HG02798 (cell line): Measurements from ENCODE around the gene CLCN4.

ENCODE experiments used
- ATAC-seq: cut with Tn5 transposase; IDR thresholded peaks from one replicate; pipeline ENCODE4 v1.9.1; 2021; ENCODE audit warnings: mild to moderate bottlenecking; ENCODE audit not compliant: unreplicated experiment, poor library complexity

Gene CLCN4

GRCh38 chrX:10233173-10233572 is 76.4 kb downstream of the CLCN4 start:
- no peak for ATAC-seq

DNA sequence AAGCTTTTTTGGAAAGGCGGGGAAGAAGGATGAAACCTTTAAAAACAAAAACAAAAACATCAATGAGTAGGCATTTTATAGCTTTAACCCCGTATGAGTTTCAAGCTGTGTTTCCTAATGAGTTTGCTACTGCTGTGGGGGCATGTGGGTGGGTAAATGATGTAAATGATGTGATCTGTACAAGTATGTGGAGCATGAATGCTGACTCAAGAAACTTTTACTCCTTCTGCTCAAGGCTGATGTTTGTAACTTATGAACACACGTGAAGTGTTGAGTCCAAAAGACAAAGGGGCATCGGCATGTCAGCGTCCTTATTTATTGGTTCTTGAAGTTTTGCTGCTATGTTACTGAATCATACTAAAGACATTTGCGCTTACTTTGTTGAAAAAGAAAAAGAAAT is 76.9 kb downstream of the CLCN4 start:
- no peak for ATAC-seq

- no peak for ATAC-seq
Measured at GRCh38 chrX:10235851-10236250, 79.1 kb downstream of the CLCN4 start.

DNA sequence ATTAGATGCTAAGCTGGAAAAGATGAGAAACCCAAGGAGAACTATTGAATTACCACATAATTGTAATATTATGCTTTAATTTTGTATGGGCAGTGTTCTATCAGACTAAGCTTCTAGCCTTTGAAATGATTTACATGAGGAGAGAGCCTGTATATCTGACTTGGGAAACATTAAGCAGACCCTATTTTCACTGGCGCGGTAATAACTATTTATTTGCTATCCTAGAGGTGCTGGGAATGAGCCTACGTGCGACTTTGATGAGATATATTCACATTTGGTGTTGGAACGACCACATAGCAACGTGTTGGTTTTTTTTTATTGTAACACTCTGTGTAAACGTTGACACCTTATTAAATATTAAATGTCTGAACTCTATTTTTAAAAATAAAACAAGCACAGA is 80.5 kb downstream of the CLCN4 start:
- ATAC-seq: no peak

DNA sequence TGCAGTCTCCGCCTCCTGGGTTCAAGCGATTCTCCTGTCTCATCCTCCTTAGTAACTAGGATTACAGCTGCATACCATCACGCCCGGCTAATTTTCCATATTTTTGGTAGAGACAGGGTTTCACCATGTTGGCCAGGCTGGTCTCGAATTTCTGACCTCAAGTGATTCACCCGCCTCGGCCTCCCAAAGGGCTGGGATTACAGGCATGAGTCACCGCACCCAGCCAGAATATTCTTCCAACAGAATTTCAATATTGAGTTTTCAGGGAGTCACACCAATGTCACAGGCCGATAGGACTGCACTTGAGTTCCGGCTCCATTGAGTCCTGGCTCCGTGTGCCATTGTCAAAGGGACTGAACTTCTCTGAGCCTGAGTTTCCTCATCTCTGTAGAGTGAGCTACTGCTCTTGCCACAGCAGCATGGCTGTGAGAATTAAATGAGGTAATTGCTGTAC is 82.9 kb downstream of the CLCN4 start:
- ATAC-seq: no peak

GRCh38 chrX:10240918-10241317 is 84.1 kb downstream of the CLCN4 start:
- peak; percentile 34 for ATAC-seq

DNA sequence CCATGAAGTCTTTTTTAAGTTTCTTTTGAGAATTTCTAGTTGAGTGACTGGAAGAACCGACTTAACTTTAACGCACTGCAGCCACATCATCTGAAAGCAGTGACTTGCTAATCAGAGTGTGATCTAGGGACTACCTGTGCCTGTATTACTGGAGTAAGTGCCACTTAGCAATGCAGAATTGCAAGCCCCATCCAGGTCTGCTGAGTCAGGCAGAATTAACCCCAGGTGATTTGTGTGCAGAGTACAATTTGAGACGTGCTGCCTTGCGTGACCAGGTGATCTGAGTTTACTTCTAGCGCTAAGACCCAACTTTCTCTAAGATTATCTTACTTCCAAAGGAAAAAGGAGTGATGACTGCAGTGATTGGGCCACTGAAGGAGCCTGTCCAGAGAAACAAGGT is 85.3 kb downstream of the CLCN4 start:
- no peak for ATAC-seq

GRCh38 chrX:10243106-10243505 is 86.3 kb downstream of the CLCN4 start:
- no peak for ATAC-seq

GRCh38 chrX:10244915-10245622 is 88.3 kb downstream of the CLCN4 start:
- ATAC-seq: no peak

DNA sequence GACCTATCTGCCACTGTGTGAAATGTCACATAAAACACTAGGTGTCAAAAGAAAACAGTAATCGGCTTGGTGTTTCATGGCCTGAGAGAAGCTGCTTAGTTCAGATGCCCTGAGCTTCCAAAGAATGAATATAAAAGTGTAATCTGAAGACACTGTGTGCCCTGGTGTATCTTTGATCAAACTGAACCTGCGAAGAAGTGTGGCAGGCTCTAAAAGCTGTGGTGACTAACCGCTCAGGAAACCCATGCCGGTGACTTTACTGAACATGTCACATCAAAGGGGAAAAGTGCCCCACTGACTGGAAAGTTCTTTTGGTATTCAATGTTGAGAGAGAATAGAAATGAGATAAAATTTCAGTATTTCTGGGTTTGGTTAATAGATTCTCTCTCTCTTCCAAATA is 89.1 kb downstream of the CLCN4 start:
- no peak for ATAC-seq

DNA sequence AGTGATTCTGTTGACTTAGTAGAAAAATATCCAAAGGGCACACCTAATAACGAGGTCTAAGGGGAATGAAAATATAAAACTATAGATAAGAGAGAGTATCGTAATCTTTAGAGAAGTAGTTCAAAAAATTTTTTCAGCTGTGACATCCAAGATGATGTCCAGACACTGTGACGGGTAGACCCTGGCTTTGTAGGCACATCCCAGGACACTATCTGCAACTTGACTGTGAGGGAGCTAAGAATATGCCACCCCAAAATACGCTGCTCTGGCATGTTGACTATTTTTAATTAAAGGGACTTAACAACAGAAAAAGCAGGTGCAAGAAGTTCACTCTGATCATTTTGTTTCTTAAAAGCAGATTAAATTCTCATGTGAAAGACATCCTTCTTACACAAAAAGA is 89.5 kb downstream of the CLCN4 start:
- ATAC-seq: no peak

DNA sequence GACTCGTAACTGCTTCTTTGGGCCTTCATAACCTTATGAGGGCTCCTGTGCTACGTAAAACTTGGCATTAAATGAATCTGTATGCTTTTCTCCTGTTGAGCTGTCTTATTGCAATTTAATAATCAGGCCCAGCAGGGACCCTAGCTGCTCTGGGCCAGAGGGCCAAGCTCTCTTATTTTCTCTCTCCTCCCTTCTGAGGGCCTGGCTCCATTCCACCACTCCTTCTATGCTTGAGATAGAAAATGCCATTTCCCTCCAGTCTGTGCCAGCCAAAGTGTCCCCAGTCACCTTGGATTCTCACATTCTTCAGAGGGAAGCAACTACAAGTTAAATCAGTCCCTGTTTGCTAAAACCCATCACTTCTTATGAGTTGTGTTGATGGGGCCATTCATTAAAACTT is 90.1 kb downstream of the CLCN4 start:
- ATAC-seq: no peak

- ATAC-seq: no peak
Measured at GRCh38 chrX:10254739-10255138, 98.0 kb downstream of the CLCN4 start.

GRCh38 chrX:10259716-10260115 is 102.9 kb downstream of the CLCN4 start:
- ATAC-seq: no peak

- ATAC-seq: no peak
Measured at GRCh38 chrX:10265775-10266174, 109.0 kb downstream of the CLCN4 start.

GRCh38 chrX:10278716-10279115 is 121.9 kb downstream of the CLCN4 start:
- no peak for ATAC-seq

DNA sequence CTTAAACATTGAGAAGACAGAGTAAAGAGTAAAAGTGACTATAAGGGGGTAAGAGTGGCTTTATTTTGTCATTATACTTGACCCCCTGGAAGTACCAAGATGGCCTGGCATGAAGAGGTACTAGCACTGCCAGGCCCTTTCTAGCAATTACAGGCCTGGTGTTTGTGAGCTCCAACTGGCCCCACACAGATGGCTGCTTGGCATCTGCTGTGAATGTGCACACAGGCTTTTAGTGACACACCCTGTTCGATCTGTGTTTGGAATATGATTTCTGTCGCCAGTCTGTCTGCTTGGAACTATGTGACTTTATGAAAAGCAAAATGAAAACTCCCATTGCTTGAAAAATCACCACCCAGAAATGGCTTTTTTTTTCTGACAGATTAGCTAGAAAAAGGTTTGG is 123.3 kb downstream of the CLCN4 start:
- ATAC-seq: no peak

DNA sequence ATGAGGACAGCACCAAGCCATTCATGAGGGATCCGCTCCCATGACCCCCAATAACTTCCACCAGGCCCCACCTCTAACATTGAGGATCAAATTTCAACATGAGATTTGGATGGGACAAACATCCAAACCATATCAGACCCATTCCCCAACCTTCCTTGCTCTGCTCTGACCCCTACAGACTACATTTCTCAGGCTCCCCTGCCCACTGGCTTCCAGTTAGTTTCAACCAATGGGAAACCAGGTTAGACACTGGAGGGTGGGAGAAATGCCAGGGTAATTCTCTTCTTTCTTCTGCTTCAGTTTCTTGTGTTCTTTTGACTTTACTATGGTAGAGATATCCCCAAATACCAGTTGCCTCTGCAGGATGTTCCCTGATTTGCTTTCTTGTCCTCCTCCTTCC is 125.7 kb downstream of the CLCN4 start:
- ATAC-seq: no peak

GRCh38 chrX:10286195-10286594 is 129.4 kb downstream of the CLCN4 start:
- no peak for ATAC-seq
